ENCODE data around the gene IFNG-AS1.

IFNG-AS1 gene

GRCh38 chr12:67989184-67989920, at the start of gene IFNG-AS1:
Gene IFNG-AS1 (plus strand): TSS chr12:67989447.
- H3K36me3 ChIP-seq (ENCODE audit: control insufficient read depth, insufficient read depth, low read length) = no peaks in the 10 kb centered on the region
- H3K79me2 ChIP-seq = no peaks in the 10 kb centered on the region
- no peaks in the 10 kb centered on the region for H3K4me1 ChIP-seq
- H3K27ac ChIP-seq = no peak within 1 kb of the TSS
- H2AFZ ChIP-seq = no peak within 1 kb of the TSS
- H3K9me3 ChIP-seq (ENCODE audit: control insufficient read depth, low read length) = no peaks in the 10 kb centered on the region
- TF ChIP-seq, protein P1, sequence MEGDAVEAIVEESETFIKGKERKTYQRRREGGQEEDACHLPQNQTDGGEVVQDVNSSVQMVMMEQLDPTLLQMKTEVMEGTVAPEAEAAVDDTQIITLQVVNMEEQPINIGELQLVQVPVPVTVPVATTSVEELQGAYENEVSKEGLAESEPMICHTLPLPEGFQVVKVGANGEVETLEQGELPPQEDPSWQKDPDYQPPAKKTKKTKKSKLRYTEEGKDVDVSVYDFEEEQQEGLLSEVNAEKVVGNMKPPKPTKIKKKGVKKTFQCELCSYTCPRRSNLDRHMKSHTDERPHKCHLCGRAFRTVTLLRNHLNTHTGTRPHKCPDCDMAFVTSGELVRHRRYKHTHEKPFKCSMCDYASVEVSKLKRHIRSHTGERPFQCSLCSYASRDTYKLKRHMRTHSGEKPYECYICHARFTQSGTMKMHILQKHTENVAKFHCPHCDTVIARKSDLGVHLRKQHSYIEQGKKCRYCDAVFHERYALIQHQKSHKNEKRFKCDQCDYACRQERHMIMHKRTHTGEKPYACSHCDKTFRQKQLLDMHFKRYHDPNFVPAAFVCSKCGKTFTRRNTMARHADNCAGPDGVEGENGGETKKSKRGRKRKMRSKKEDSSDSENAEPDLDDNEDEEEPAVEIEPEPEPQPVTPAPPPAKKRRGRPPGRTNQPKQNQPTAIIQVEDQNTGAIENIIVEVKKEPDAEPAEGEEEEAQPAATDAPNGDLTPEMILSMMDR (IDR thresholded peaks at IDR 0.05) = no peak
- no peak within 1 kb of the TSS for H3K9ac ChIP-seq
- H3K4me2 ChIP-seq (ENCODE audit: low read length) = no peak within 1 kb of the TSS
- no peak within 1 kb of the TSS for H3K4me3 ChIP-seq (ENCODE audit: low read depth, low read length)
- H3K27me3 ChIP-seq (ENCODE audit: control insufficient read depth, insufficient read depth, low read length) = no peaks in the 10 kb centered on the region

DNA sequence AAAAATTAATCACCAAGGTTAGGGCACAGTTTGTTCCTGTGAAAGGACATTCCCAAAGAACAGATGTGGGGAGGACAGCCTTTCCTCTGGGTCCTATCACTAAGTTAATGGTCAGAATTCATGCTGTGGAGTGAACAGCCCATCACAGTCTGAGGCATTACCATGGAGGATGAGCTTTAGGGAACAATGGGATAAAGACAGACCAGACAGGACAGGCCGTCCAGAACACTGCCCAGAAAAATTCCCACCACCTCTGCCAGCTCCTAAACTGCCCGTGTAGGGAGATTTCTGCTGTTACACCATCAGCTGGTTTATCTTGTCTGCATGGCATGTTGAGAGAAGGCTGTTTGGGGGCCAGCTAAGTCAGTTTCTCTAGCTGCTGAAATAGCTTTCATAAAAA, 49.6 kb upstream of the IFNG-AS1 start:
- TF ChIP-seq, protein P1 (IDR thresholded peaks at IDR 0.05) = no peak
- H3K27ac ChIP-seq = no peak overlapping the region
- no peak overlapping the region for H3K4me3 ChIP-seq (ENCODE audit: low read depth, low read length)

GRCh38 chr12:67940780-67941243, 48.4 kb upstream of the IFNG-AS1 start:
- TF ChIP-seq, protein P1 (IDR thresholded peaks at IDR 0.05) = no peak
- no peak overlapping the region for H3K4me2 ChIP-seq (ENCODE audit: low read length)
- no peaks in the 10 kb centered on the region for H3K36me3 ChIP-seq (ENCODE audit: control insufficient read depth, insufficient read depth, low read length)
- no peak overlapping the region for H3K4me3 ChIP-seq (ENCODE audit: low read depth, low read length)
- no peak overlapping the region for H2AFZ ChIP-seq
- no peak overlapping the region for H3K9ac ChIP-seq
- no peaks in the 10 kb centered on the region for H3K9me3 ChIP-seq (ENCODE audit: control insufficient read depth, low read length)
- H3K27ac ChIP-seq = no peak overlapping the region
- no peaks in the 10 kb centered on the region for H3K4me1 ChIP-seq
- H3K27me3 ChIP-seq (ENCODE audit: control insufficient read depth, insufficient read depth, low read length) = no peaks in the 10 kb centered on the region
- H3K79me2 ChIP-seq = no peaks in the 10 kb centered on the region

More for the DNA sequence above, 49.6 kb upstream of the IFNG-AS1 start:
- Histone ChIP-seq H3K9me3 (ENCODE audit: control insufficient read depth, low read length) (no peaks in the 10 kb centered on the region), H3K27me3 (ENCODE audit: control insufficient read depth, insufficient read depth, low read length) (no peaks in the 10 kb centered on the region), H3K79me2 (no peaks in the 10 kb centered on the region), H3K9ac (no peak overlapping the region), H3K36me3 (ENCODE audit: control insufficient read depth, insufficient read depth, low read length) (no peaks in the 10 kb centered on the region), H3K4me2 (ENCODE audit: low read length) (no peak overlapping the region), H2AFZ (no peak overlapping the region), H3K4me1 (no peaks in the 10 kb centered on the region)

GRCh38 chr12:67942724-67943123, 46.5 kb upstream of the IFNG-AS1 start:
- Histone ChIP-seq H3K4me1 (no peaks in the 10 kb centered on the region), H3K9me3 (ENCODE audit: control insufficient read depth, low read length) (no peaks in the 10 kb centered on the region), H3K4me2 (ENCODE audit: low read length) (no peak overlapping the region), H3K79me2 (no peaks in the 10 kb centered on the region), H3K9ac (no peak overlapping the region), H3K27ac (no peak overlapping the region), H3K27me3 (ENCODE audit: control insufficient read depth, insufficient read depth, low read length) (no peaks in the 10 kb centered on the region), H3K36me3 (ENCODE audit: control insufficient read depth, insufficient read depth, low read length) (no peaks in the 10 kb centered on the region), H3K4me3 (ENCODE audit: low read depth, low read length) (no peak overlapping the region), H2AFZ (no peak overlapping the region)
- TF ChIP-seq, protein P1 (IDR thresholded peaks at IDR 0.05) = no peak
